Cardiac fibroblast (primary cell): ENCODE results near the gene PLEKHA6.

Source experiments
- DNase-seq, 2 donors: peaks; one replicate each; pipeline versions ENCODE4 v3.0.0 to v3.0.0-alpha.2; 2010; ENCODE audit warnings: low read depth in 2 of 2
- H3K4me3 ChIP-seq, 2 donors: replicated peaks in 1 of 2; 1 replicate in 1 of 2; 2 replicates in 1 of 2; pipeline ENCODE4 v1.5.1; 2011; ENCODE audit warnings: low read depth in 2 of 2, low read length in 2 of 2, mild to moderate bottlenecking in 2 of 2, moderate library complexity in 1 of 2
- TF ChIP-seq, protein P1 (sequence below): IDR thresholded peaks from one replicate; pipeline ENCODE4 v1.5.1; 2011; ENCODE audit warnings: low read depth, mild to moderate bottlenecking, low read length, inconsistent platforms

The PLEKHA6 gene

DNA sequence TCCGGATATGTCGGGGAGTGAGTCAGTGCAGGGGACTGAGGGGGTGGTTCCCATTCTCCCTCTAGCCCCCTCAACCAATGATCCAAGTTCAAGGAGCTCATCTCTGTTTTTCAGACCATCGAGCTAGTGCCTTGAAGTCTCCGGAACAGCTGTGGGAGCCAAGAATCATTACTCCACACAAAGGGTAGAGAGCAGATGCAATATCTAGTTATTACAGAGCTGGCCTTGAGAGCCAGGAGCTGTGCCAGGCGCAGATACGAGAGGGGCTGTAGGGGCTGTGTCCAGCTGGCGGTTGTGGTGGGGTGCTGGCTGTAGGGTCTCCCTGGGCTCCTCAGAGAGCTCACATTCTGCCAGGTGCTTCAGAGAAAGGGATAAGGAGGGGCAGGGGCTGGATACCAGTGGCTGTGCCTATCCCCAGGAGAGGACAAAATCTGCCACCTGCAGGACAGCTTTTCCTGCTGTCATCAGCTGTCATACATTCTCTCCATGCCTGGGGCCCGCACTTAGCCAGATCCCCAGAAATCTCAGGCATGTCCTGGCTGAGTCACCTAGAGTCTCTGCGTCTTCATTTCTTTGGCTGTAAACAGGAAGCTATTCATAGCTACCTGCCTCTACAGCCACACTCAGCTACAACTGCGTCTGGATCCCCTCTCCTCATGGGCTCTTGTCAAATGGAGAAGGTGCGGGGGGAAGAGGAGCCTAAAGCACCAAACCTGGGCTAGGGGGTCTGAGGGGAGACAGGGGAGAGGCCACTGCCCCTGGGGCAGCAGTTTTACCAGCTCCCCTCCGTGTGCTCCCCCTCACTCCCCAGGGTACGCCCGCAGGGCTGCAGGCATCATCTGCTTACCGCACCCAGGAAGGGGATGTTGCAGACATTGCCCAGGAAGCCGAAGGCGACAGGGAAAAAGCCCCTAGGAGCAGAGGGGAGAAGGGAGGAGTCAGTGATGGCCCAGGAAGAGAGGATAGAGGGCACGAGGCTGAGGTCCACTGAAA lies 161.1 kb downstream of the PLEKHA6 start:
- H3K4me3 ChIP-seq = no peak overlapping the region
- TF ChIP-seq, protein P1, sequence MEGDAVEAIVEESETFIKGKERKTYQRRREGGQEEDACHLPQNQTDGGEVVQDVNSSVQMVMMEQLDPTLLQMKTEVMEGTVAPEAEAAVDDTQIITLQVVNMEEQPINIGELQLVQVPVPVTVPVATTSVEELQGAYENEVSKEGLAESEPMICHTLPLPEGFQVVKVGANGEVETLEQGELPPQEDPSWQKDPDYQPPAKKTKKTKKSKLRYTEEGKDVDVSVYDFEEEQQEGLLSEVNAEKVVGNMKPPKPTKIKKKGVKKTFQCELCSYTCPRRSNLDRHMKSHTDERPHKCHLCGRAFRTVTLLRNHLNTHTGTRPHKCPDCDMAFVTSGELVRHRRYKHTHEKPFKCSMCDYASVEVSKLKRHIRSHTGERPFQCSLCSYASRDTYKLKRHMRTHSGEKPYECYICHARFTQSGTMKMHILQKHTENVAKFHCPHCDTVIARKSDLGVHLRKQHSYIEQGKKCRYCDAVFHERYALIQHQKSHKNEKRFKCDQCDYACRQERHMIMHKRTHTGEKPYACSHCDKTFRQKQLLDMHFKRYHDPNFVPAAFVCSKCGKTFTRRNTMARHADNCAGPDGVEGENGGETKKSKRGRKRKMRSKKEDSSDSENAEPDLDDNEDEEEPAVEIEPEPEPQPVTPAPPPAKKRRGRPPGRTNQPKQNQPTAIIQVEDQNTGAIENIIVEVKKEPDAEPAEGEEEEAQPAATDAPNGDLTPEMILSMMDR = no peak
- peak; percentile 50 to 83 for DNase-seq

DNA sequence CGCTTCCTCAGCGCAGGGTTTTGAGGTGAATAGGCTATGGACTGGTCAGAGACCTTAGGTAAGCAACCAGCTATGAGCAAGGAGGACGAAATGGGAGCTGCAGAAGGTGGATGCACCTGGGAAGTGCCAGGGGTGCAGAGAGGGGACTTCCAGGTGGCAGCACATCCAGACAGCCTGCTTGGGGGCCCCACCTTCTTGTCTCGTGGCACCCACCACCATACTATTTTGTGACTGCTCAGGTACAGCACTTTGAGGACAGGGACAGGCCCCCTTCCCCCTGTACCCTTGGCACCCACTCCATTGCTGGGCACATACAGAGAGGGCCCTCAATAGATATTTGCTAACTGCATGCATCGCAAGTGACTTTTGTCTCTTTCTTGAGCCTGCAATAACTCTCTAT lies 162.7 kb downstream of the PLEKHA6 start:
- no peak for DNase-seq
- TF ChIP-seq, protein P1 = no peak
- no peak overlapping the region for H3K4me3 ChIP-seq

DNA sequence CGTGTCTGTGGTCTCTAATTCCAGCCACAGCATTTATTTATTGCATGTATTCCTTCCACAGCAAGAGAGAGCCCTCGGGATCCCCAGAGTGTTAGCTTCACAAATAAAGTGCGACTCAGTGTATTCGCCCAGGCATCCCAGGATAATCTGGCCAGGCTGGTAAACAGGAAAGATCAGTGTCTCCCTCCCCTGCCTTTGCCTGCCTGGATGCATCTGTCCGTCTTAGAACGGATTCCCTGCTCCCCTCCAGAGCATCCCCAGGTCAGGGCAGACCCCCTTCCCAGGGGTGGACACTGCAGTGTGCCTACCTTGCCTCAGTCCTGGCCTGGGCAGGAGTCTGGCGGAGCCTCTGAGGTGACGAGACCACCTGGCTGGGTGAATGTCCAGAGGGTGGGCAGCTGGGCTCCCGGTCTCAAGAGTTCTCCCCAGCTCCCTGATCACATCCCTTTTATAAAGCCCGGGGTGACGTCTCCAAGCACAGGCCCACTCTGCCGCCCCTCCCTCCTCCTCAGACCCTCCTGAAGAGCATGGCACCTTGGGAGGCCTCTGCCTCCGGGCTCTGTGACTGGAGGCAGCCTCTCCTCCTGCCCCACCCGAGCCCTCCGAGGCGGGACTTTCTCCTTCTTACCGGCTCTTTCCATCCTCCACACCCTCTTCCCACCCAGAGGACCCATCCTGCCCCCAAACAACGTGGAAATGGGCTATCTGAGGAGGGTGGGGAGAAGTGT lies 163.5 kb downstream of the PLEKHA6 start, which contains the start of gene KISS1:
TSS of gene KISS1 (minus strand) at position 424 of the 728 bp plus-strand sequence. CDS start 3,615 bp downstream, outside the sequence.
- TF ChIP-seq, protein P1 = no peak
- no peak for DNase-seq
- H3K4me3 ChIP-seq = no peak within 1 kb of the TSS

DNA sequence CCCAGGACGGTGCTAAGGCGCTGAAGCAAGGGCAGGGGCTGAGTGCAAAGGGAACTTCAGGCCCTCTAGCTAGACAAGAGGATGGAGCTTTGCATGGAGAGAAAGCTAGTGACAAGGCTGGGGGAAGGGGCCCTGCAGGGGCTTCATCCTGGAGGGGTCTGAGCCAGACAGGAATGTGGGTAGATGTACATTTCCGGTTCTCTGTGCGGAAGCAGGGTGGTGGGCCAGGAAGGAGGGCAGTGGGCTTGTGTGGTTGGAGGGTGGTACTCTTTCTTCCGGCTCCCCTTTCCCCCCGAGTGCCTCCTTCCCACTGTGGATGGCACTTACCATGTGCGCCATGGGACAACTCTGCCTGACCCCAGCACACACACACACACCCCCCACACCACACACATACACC lies 165.0 kb downstream of the PLEKHA6 start:
- H3K4me3 ChIP-seq = no peak overlapping the region
- TF ChIP-seq, protein P1 = no peak
- no peak for DNase-seq

DNA sequence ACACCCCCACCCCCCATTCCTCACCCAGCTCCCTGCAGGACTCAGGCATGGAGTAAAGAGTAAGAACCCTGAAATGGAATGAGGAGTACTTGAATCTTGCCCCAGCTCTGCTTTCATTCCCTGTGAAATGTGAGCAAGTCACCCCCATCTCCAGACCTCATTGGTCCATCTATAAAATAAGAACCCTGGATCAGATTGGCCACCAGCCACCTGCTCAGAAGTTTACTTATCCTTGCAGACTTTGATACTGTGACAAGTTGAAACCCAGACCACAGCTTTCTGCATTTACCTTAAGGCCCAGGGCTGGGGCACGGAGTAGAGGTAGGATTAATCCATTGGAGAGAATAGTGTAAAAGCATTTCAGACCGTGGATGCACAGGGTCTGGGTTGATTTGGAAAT lies 165.6 kb downstream of the PLEKHA6 start:
- TF ChIP-seq, protein P1 = no peak
- H3K4me3 ChIP-seq = no peak overlapping the region
- DNase-seq = no peak

DNA sequence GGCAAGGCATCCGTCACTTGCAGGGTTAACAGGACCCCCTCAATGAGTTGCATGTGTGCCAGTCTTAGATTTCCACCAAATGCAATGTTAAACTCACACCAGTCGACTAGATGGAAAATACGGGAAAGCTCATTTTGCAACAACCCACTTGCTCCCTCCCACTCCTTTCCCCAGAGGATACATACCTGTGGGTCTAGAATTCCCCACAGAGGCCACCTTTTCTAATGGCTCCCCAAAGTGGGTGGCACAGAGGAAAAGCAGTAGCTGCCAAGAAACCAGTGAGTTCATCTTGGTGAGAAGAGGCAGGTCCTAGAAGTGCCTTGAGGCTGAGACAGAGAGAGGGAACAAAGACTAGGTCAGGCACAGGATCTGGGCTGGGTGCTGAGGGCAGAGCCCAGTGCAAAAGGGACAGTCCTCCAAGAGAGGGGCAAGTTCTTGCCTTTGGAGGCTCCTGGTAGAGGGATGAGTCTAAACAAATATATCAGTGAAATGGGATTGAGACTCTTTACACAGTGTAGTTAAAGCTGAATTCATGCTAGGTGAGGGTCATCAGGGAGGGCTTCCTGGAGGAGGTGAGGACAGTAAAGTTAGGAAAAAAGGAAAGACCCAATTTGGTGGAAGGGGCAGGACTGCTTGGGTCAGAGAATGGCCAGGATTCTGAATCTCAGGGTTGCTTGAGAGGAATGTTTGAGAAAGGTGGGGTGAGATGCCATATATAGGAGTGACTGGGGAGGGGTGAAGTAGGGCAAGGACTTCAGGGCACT lies 167.0 kb downstream of the PLEKHA6 start:
- TF ChIP-seq, protein P1 = no peak
- no peak for DNase-seq
- H3K4me3 ChIP-seq = no peak overlapping the region
